CD4-positive, alpha-beta memory T cell (primary cell): ENCODE measurements around the gene NCK2. TPM values are rescaled to one million over a fixed set of nuclear protein-coding genes. Genes with fewer than 3 reads are reported as not detected.
A peak's percentile ranks its signal among the peaks of the same experiment; 100 is the strongest.

ENCODE experiments used
- CTCF ChIA-PET: fragments of 350-600 bp; sonication (Branson Sonifier 250); formaldehyde crosslinking; loops from one replicate; lab custom pipeline; 2021; ENCODE audit warnings: inconsistent platforms; ENCODE audit not compliant: partially characterized antibody; lab: Charles Lee
- POLR2A ChIA-PET: fragments of 350-600 bp; sonication (Branson Sonifier 250); formaldehyde crosslinking; loops from one replicate; lab custom pipeline; 2021; ENCODE audit not compliant: partially characterized antibody; lab: Charles Lee
- DNase-seq, 5 donors: peaks; one replicate each; pipeline versions ENCODE4 v3.0.0 to v3.0.0-alpha.2; 2020 to 2022; ENCODE audit warnings: mixed read lengths in 1 of 5
- H3K27ac ChIP-seq: one replicate; pipeline ENCODE4 v1.7.0; 2013; ENCODE audit warnings: low read depth, low read length
- H3K27me3 ChIP-seq: 2 replicates; pipeline ENCODE4 v1.7.0; 2013; ENCODE audit warnings: mild to moderate bottlenecking, low read length, moderate library complexity; ENCODE audit not compliant: insufficient read depth
- H3K36me3 ChIP-seq: 2 replicates; pipeline ENCODE4 v1.7.0; 2013; ENCODE audit warnings: mild to moderate bottlenecking, low read length, moderate library complexity; ENCODE audit not compliant: insufficient read depth
- H3K4me1 ChIP-seq: 2 replicates; pipeline ENCODE4 v1.7.0; 2013; ENCODE audit warnings: mild to moderate bottlenecking, low read length, moderate library complexity; ENCODE audit not compliant: insufficient read depth
- H3K4me3 ChIP-seq, 2 donors: one replicate each; pipeline ENCODE4 v1.7.0; 2013; ENCODE audit warnings: low read length in 2 of 2, mild to moderate bottlenecking in 1 of 2
- H3K9me3 ChIP-seq, 2 donors: one replicate each; pipeline ENCODE4 v1.7.0; 2013; ENCODE audit warnings: low read length in 2 of 2, control low read depth in 1 of 2; ENCODE audit not compliant: control insufficient read depth in 1 of 2
- H3K27ac Mint-ChIP-seq, 7 donors: one replicate each; pipeline ENCODE4 v1.8.0; 2020 to 2021; ENCODE audit warnings: mixed read lengths in 7 of 7, mild to moderate bottlenecking in 6 of 7, inconsistent platforms in 3 of 7, moderate library complexity in 3 of 7
- H3K27me3 Mint-ChIP-seq, 2 donors: one replicate each; pipeline ENCODE4 v1.8.0; 2020 to 2021; ENCODE audit warnings: mixed read lengths in 2 of 2
- H3K36me3 Mint-ChIP-seq, 2 donors: one replicate each; pipeline ENCODE4 v1.8.0; 2020 to 2021; ENCODE audit warnings: mixed read lengths in 2 of 2, inconsistent platforms in 1 of 2, mild to moderate bottlenecking in 1 of 2
- H3K4me1 Mint-ChIP-seq, 4 donors: one replicate each; pipeline ENCODE4 v1.8.0; 2020 to 2021; ENCODE audit warnings: mixed read lengths in 4 of 4, mild to moderate bottlenecking in 1 of 4
- H3K4me3 Mint-ChIP-seq, 8 donors: one replicate each; pipeline ENCODE4 v1.8.0; 2020 to 2021; ENCODE audit warnings: mixed read lengths in 8 of 8, mild to moderate bottlenecking in 7 of 8, moderate library complexity in 6 of 8, inconsistent platforms in 3 of 8
- H3K9me3 Mint-ChIP-seq, 8 donors: one replicate each; pipeline ENCODE4 v1.8.0; 2020 to 2021; ENCODE audit warnings: mixed read lengths in 8 of 8, mild to moderate bottlenecking in 5 of 8, inconsistent platforms in 3 of 8, moderate library complexity in 1 of 8
- intact Hi-C: fragments of 100-400 bp; cut with micrococcal nuclease; formaldehyde crosslinking; loops from one replicate; pipeline ENCODE4 v1.15.1; 2023
- polyA plus RNA-seq, 2 donors: library from polyadenylated mRNA; unstranded; fragments of 300-500 nt; fragmentation: Illumina TruSeq; gene quantifications; one replicate each; pipeline ENCODE4 v1.2.3, GENCODE V29; 2021
- total RNA-seq, 2 experiments: library from RNA; stranded (reverse); gene quantifications; one replicate each; pipeline ENCODE4 v1.2.3, GENCODE V29; 2021

Gene NCK2
- total and polyA plus RNA-seq, 4 experiments from 2014 or later = 58.0 to 98.6 (median 87.3) TPM

DNA sequence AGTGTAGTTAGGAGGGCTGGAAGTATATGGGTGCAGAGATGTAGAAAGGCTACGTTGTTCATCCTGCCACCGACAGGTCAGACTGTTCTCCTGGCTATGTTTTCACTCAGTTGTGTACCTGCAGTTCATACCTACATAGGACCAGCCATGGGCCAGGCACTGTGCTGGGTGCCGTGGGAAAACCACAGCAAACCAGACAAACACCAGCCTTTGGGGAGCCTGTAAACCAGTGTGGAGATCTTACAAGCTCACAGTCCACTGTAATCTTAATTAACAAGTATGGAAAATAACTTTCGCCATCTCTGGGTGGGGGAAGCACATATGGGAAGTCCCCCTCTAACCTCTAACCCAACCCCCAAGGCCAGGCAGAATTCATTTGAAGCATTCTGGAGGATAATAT lies 12.7 kb downstream of the NCK2 start:
- no peaks in the 10 kb centered on the region for H3K36me3 ChIP-seq
- H3K27ac Mint-ChIP-seq = peak overlapping the region; percentile 82 to 97 (median 93)
- CTCF ChIA-PET = interaction anchor here (0.9 to 1.5 kb wide), 4 partner anchors 12 to 25 kb away, joined by 3 to 4 read pairs (median 4); no protein-coding TSS in a partner anchor
- H3K4me1 ChIP-seq = peaks cover 100% of the 10 kb centered on the region
- H3K4me3 Mint-ChIP-seq = peak overlapping the region; percentile 40 to 86 (median 68)
- H3K27me3 Mint-ChIP-seq = no peaks in the 10 kb centered on the region
- no peaks in the 10 kb centered on the region for H3K9me3 ChIP-seq
- POLR2A ChIA-PET = interaction anchor here (0.8 to 1.9 kb wide), 6 partner anchors 9 to 25 kb away, joined by 3 to 8 read pairs (median 6); no protein-coding TSS in a partner anchor
- intact Hi-C loops = no loop called here
- DNase-seq = peak in 1 of 5 donors; percentile 58
- peak overlapping the region; percentile 76 for H3K27ac ChIP-seq
- no peaks in the 10 kb centered on the region for H3K9me3 Mint-ChIP-seq
- peaks cover 22 to 46% of the 10 kb centered on the region in 2 donors for H3K36me3 Mint-ChIP-seq
- peaks cover 80 to 100% (median 95%) of the 10 kb centered on the region in 4 donors for H3K4me1 Mint-ChIP-seq
- H3K4me3 ChIP-seq = peak overlapping the region in 1 of 2 donors; percentile 7
- no peaks in the 10 kb centered on the region for H3K27me3 ChIP-seq

DNA sequence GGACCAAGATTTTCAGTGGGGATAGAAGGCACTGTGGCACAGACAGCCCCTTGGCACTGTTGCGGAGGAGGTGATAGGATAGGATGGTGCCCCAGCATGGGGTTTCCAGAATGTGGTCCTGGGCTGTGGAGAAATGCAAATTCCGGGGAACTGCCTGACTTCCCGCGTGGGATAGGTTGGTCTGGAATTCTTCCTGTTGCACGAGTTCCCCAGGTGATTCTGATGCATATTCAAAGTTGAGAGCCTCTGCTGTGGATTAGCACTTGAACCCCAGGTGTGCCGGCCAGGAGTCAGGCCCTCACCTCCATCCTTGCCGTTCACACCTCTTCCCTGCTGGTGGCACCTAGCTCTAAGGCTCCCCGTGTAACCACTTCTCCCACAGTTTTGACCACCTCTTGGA lies 15.5 kb downstream of the NCK2 start:
- peaks cover 74 to 100% (median 91%) of the 10 kb centered on the region in 4 donors for H3K4me1 Mint-ChIP-seq
- CTCF ChIA-PET = no interaction called here
- H3K27ac Mint-ChIP-seq = peak overlapping the region; percentile 87 to 93 (median 91)
- H3K36me3 ChIP-seq = no peaks in the 10 kb centered on the region
- H3K9me3 ChIP-seq = no peaks in the 10 kb centered on the region
- no peak for DNase-seq
- peak overlapping the region in 7 of 8 donors; percentile 60 to 78 (median 70) for H3K4me3 Mint-ChIP-seq
- POLR2A ChIA-PET = interaction anchor here (0.9 to 2.9 kb wide), 3 partner anchors 9 to 14 kb away, joined by 3 to 17 read pairs (median 4); no protein-coding TSS in a partner anchor
- intact Hi-C loops = loop anchor here (2.0 kb wide), 2 partner anchors 13 to 17 kb away; no protein-coding TSS in a partner anchor
- peaks cover 10 to 44% of the 10 kb centered on the region in 2 donors for H3K36me3 Mint-ChIP-seq
- H3K4me3 ChIP-seq = no peak overlapping the region
- H3K4me1 ChIP-seq = peaks cover 100% of the 10 kb centered on the region
- H3K27ac ChIP-seq = peak overlapping the region; percentile 53
- H3K27me3 Mint-ChIP-seq = no peaks in the 10 kb centered on the region
- no peaks in the 10 kb centered on the region for H3K27me3 ChIP-seq
- no peaks in the 10 kb centered on the region for H3K9me3 Mint-ChIP-seq

DNA sequence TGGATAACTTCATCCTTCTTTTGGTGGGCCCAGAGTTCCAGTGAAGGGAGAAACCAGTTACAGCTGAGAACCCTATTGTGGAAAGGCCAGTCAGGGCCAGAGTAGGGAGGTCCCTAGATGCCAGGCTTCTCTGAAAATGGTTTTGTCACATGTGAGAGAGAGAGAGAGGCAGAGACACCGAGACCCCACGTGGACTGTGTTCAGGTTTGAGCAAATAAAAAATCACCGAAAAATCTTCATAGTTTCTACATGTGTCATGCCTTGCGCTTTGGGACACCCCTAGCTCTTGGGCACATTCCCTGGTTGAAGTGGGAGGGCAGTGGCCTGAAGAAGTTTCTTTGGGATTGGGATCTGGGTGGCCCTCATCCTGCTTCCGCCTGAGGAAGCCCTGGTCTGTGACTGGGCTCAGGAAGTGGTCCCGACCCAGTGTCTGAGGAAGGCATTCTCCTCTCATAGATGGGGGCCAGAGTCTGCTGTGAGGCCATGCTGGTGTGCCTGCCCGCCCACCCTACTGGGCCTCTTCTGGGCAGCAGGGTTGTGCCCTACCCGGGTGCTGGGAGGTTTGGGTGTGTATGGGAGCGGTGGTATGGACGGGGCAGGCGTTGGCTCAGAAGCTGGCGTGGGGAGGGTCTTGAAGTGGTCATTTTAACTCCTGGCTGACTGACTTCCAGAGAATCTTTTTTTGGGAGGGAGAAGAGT lies 16.1 kb downstream of the NCK2 start:
- peaks cover 14 to 50% of the 10 kb centered on the region in 2 donors for H3K36me3 Mint-ChIP-seq

DNA sequence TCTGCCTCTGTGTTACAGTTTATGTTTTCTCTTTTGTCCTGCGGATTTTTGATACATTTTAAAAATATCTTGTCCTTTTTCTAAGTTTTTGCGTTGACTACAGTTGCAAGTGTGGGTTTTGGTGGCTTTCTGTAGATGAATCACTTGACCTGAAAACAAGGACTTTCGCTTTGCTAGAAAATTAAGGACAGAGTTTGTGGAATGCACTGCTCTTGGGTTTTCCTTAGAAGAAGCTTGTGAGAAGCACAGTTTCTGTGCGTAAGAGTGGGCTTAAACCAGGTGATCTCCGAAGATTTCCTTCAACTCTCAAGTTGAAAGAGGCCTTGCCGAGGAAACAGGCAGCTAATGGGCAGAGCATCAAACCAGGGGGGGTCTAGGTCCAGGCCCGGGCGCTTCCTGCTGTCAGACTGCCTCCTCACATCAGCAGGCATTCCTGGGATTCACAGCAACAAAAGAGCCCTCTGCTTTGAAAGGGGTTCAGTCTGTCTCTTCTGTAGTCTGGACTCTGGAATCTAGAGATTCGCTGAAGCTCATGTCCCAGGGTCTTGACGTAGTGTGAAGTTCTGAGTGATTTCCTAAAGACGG lies 17.3 kb downstream of the NCK2 start:
- H3K27ac Mint-ChIP-seq = peak overlapping the region; percentile 61 to 93 (median 84)
- peaks cover 79 to 100% (median 91%) of the 10 kb centered on the region in 4 donors for H3K4me1 Mint-ChIP-seq
- H3K9me3 Mint-ChIP-seq = no peaks in the 10 kb centered on the region
- no peaks in the 10 kb centered on the region for H3K27me3 ChIP-seq
- H3K4me1 ChIP-seq = peaks cover 100% of the 10 kb centered on the region
- H3K36me3 Mint-ChIP-seq = peaks cover 27 to 61% of the 10 kb centered on the region in 2 donors
- ChIA-PET CTCF (interaction anchor here (0.6 to 3.3 kb wide), 3 partner anchors 10 to 185 kb away, joined by 3 to 15 read pairs (median 4); no protein-coding TSS in a partner anchor), POLR2A (interaction anchor here (1.1 to 2.9 kb wide), 5 partner anchors 8 to 37 kb away, joined by 3 to 21 read pairs (median 4); no protein-coding TSS in a partner anchor)
- H3K27me3 Mint-ChIP-seq = no peaks in the 10 kb centered on the region
- no peak for DNase-seq
- H3K36me3 ChIP-seq = no peaks in the 10 kb centered on the region
- no peaks in the 10 kb centered on the region for H3K9me3 ChIP-seq
- H3K4me3 ChIP-seq = peak overlapping the region; percentile 9 to 39
- peak overlapping the region; percentile 53 for H3K27ac ChIP-seq
- intact Hi-C loops = loop anchor here (2.0 kb wide), 2 partner anchors 15 kb away; no protein-coding TSS in a partner anchor
- H3K4me3 Mint-ChIP-seq = peak overlapping the region; percentile 26 to 87 (median 71)

More for the DNA sequence above, 16.1 kb downstream of the NCK2 start:
- peaks cover 75 to 100% (median 91%) of the 10 kb centered on the region in 4 donors for H3K4me1 Mint-ChIP-seq
- no peaks in the 10 kb centered on the region for H3K27me3 Mint-ChIP-seq
- Histone ChIP-seq H3K27me3 (no peaks in the 10 kb centered on the region), H3K9me3 (no peaks in the 10 kb centered on the region), H3K36me3 (no peaks in the 10 kb centered on the region), H3K27ac (peak overlapping the region; percentile 53), H3K4me1 (peaks cover 100% of the 10 kb centered on the region), H3K4me3 (peak overlapping the region in 1 of 2 donors; percentile 18)
- POLR2A ChIA-PET = interaction anchor here (0.9 to 2.9 kb wide), 3 partner anchors 9 to 14 kb away, joined by 3 to 17 read pairs (median 4); no protein-coding TSS in a partner anchor
- CTCF ChIA-PET = interaction anchor here (1.5 to 3.3 kb wide), 2 partner anchors 26 to 184 kb away, joined by 4 to 15 read pairs; no protein-coding TSS in a partner anchor
- H3K4me3 Mint-ChIP-seq = peak overlapping the region; percentile 60 to 78 (median 67)
- DNase-seq = no peak
- intact Hi-C loops = loop anchor here (2.0 kb wide), 2 partner anchors 14 to 16 kb away; no protein-coding TSS in a partner anchor
- H3K27ac Mint-ChIP-seq = peak overlapping the region; percentile 87 to 93 (median 91)
- no peaks in the 10 kb centered on the region for H3K9me3 Mint-ChIP-seq

DNA sequence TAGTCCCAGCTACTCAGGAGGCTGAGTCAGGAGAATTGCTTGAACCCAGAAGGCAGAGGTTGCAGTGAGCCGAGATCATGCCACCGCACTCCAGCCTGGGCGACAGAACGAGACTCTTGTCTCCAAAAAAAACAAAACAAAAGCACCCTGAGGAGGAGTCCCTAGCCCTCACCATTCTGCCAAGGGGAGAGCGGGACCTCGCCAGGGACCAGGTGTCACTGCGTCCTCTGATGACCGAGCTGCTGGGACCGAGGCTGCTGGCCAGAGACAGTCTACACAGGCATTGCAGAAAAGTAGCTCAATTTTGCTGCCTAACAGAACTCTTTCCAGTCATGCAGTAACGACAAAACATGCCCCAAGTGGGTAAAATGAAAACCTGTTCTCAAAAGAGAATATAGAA lies 18.4 kb downstream of the NCK2 start:
- Histone ChIP-seq H3K27me3 (no peaks in the 10 kb centered on the region), H3K4me1 (peaks cover 100% of the 10 kb centered on the region), H3K4me3 (no peak overlapping the region), H3K36me3 (peaks cover 3% of the 10 kb centered on the region), H3K9me3 (no peaks in the 10 kb centered on the region), H3K27ac (peak overlapping the region; percentile 53)
- Mint-ChIP-seq H3K4me3 (peak overlapping the region in 5 of 8 donors; percentile 20 to 87 (median 31)), H3K9me3 (peaks cover 0 to under 1% (median 0%) of the 10 kb centered on the region in 8 donors), H3K4me1 (peaks cover 78 to 100% (median 90%) of the 10 kb centered on the region in 4 donors), H3K36me3 (peaks cover 37 to 65% of the 10 kb centered on the region in 2 donors), H3K27ac (peak overlapping the region; percentile 47 to 92 (median 80)), H3K27me3 (no peaks in the 10 kb centered on the region)
- intact Hi-C loops = no loop called here
- DNase-seq = no peak
- CTCF ChIA-PET = interaction anchor here (1.0 to 3.3 kb wide), 3 partner anchors 24 to 187 kb away, joined by 3 to 15 read pairs (median 3); no protein-coding TSS in a partner anchor
- POLR2A ChIA-PET = interaction anchor here (1.1 to 2.6 kb wide), 6 partner anchors 9 to 36 kb away, joined by 3 to 21 read pairs (median 3); no protein-coding TSS in a partner anchor

DNA sequence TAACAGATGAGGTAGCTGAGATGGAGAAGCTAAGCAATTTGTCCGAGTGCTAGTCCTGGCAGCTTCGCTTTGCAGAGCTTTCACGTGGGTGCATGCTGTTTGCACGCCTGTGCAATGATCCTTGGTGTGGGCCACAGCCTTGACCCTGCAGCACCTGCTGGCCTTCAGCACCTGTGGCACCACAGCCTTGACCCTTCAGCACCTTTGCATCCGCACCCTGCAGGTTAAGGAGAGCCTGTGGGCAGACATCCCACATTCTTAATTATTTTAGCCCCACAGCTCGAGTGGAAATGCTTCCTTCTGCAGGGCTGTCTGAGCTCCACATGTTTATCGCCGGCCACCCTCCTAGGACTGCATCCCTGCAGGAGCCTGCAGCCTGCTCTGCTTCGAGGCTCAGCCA lies 19.3 kb downstream of the NCK2 start:
- Mint-ChIP-seq H3K27ac (peak overlapping the region; percentile 53 to 92 (median 86)), H3K4me1 (peaks cover 77 to 100% (median 90%) of the 10 kb centered on the region in 4 donors), H3K27me3 (no peaks in the 10 kb centered on the region), H3K9me3 (peaks cover 0 to 4% (median 0%) of the 10 kb centered on the region in 8 donors), H3K36me3 (peaks cover 43 to 67% of the 10 kb centered on the region in 2 donors), H3K4me3 (peak overlapping the region; percentile 34 to 72 (median 48))
- intact Hi-C loops = no loop called here
- H3K4me3 ChIP-seq = no peak overlapping the region
- peaks cover 3% of the 10 kb centered on the region for H3K36me3 ChIP-seq
- ChIA-PET POLR2A (interaction anchor here (1.0 to 2.6 kb wide), 10 partner anchors 10 to 34 kb away, joined by 3 to 21 read pairs (median 4); no protein-coding TSS in a partner anchor), CTCF (interaction anchor here (1.0 to 3.3 kb wide), 5 partner anchors 10 to 188 kb away, joined by 3 to 15 read pairs (median 3); no protein-coding TSS in a partner anchor)
- no peaks in the 10 kb centered on the region for H3K27me3 ChIP-seq
- H3K27ac ChIP-seq = peak overlapping the region; percentile 31
- DNase-seq = no peak
- H3K4me1 ChIP-seq = peaks cover 100% of the 10 kb centered on the region
- H3K9me3 ChIP-seq = no peaks in the 10 kb centered on the region
